ENCODE data around the gene MAD2L2. TPM values are rescaled to one million over a fixed set of nuclear protein-coding genes. Genes with fewer than 3 reads are reported as not detected.

MAD2L2 gene
- total and polyA plus RNA-seq, 12 donors: 15.6 to 71.2 (median 28.1) TPM

DNA sequence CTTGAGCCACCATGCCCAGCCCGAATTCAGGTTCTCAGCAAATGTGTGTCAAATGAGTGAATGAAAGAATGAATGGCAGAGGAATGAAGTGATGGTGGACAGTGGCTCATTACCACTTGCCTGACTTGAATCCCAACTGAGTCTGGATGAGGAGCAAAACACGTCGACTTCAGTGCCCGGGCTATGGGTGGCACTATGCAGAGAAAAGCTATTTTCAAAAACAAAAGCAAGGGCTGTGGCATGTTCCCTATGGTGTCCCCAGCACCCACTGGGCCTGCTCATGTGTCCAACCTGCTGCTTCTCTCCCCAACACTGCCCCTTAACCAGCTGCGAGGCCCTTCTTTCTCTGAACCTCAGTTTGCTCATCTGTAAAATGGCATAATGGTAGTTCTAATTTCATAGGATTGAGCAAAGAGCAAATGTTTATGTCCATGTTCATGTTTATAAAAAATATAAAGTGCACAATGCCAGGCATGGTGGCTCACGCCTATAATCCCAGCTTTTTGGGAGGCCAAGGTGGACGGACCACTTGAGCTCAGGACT is 4.3 kb upstream of the MAD2L2 start:
- Histone ChIP-seq H3K27me3 (peaks cover 10% of the 10 kb centered on the region), H3K4me1 (replicated peaks in 1 of 2) (peaks cover 4 to 8% of the 10 kb centered on the region in 2 donors), H3K4me3 (no peak overlapping the region), H3K27ac (no peak overlapping the region), H3K36me3 (replicated peaks in 1 of 2) (no peaks in the 10 kb centered on the region), H3K9me3 (replicated peaks in 1 of 3) (no peaks in the 10 kb centered on the region)
- WGBS, 4 donors: 82 to 89% (median 86%) methylated on average over 6 to 7 of the region's 7 CpGs
- TF ChIP-seq, protein P1, sequence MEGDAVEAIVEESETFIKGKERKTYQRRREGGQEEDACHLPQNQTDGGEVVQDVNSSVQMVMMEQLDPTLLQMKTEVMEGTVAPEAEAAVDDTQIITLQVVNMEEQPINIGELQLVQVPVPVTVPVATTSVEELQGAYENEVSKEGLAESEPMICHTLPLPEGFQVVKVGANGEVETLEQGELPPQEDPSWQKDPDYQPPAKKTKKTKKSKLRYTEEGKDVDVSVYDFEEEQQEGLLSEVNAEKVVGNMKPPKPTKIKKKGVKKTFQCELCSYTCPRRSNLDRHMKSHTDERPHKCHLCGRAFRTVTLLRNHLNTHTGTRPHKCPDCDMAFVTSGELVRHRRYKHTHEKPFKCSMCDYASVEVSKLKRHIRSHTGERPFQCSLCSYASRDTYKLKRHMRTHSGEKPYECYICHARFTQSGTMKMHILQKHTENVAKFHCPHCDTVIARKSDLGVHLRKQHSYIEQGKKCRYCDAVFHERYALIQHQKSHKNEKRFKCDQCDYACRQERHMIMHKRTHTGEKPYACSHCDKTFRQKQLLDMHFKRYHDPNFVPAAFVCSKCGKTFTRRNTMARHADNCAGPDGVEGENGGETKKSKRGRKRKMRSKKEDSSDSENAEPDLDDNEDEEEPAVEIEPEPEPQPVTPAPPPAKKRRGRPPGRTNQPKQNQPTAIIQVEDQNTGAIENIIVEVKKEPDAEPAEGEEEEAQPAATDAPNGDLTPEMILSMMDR (IDR thresholded peaks at IDR 0.05): no peak
- no peak for TF ChIP-seq POLR2A (IDR thresholded peaks at IDR 0.05)
- no peak for DNase-seq
- intact Hi-C loops (cut with DNase I): no loop called here

DNA sequence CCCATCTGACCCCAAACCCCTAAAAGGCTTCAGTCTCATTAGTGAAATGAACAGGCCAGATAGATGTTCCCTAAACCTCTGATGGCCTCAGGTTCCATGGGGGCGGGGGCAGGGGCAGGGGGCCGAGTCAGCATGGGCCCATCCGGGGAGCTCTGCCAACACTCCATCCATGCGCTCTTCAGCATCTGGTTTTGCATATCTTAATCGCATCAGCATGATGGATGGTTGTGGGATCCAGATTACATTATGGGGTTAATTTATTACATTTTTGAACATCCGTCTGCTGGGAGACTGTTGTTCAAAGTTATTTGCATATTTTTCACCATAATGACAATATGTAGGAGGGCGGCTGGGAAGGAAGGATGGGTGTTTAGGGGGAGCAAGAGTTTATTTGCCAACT is 3.1 kb upstream of the MAD2L2 start:
- H3K4me1 ChIP-seq (replicated peaks in 1 of 2): peaks cover 5 to 12% of the 10 kb centered on the region in 2 donors
- no peaks in the 10 kb centered on the region for H3K9me3 ChIP-seq (replicated peaks in 1 of 3)
- DNase-seq: no peak
- peaks cover 7% of the 10 kb centered on the region for H3K27me3 ChIP-seq
- no peak overlapping the region for H3K27ac ChIP-seq
- 42 to 58% (median 52%) methylated on average over 7 of the region's 7 CpGs for WGBS, 4 donors
- no peak overlapping the region for H3K4me3 ChIP-seq
- intact Hi-C loops (cut with DNase I): no loop called here
- TF ChIP-seq, protein P1 (IDR thresholded peaks at IDR 0.05): no peak
- no peak for TF ChIP-seq POLR2A (IDR thresholded peaks at IDR 0.05)
- H3K36me3 ChIP-seq (replicated peaks in 1 of 2): no peaks in the 10 kb centered on the region

GRCh38 chr1:11682799-11683198 is 1.9 kb upstream of the MAD2L2 start:
- Histone ChIP-seq H3K9me3 (replicated peaks in 1 of 3) (no peaks in the 10 kb centered on the region), H3K36me3 (replicated peaks in 1 of 2) (no peaks in the 10 kb centered on the region), H3K4me1 (replicated peaks in 1 of 2) (peaks cover 5 to 12% of the 10 kb centered on the region in 2 donors), H3K27ac (no peak overlapping the region), H3K4me3 (no peak overlapping the region), H3K27me3 (no peaks in the 10 kb centered on the region)
- intact Hi-C loops (cut with DNase I): no loop called here
- WGBS, 4 donors: 29 to 73% (median 59%) methylated on average over 1 of the region's 1 CpG
- DNase-seq: no peak
- TF ChIP-seq POLR2A (IDR thresholded peaks at IDR 0.05): no peak
- TF ChIP-seq, protein P1 (IDR thresholded peaks at IDR 0.05): no peak

GRCh38 chr1:11682287-11682771 is 1.4 kb upstream of the MAD2L2 start:
- H3K4me3 ChIP-seq: no peak overlapping the region
- H3K27ac ChIP-seq: no peak overlapping the region
- intact Hi-C loops (cut with DNase I): no loop called here
- peaks cover 5 to 12% of the 10 kb centered on the region in 2 donors for H3K4me1 ChIP-seq (replicated peaks in 1 of 2)
- no peaks in the 10 kb centered on the region for H3K9me3 ChIP-seq (replicated peaks in 1 of 3)
- WGBS, 4 donors: 48 to 62% (median 55%) methylated on average over 6 to 7 of the region's 7 CpGs
- H3K36me3 ChIP-seq (replicated peaks in 1 of 2): no peaks in the 10 kb centered on the region
- no peaks in the 10 kb centered on the region for H3K27me3 ChIP-seq
- DNase-seq: no peak
- TF ChIP-seq POLR2A (IDR thresholded peaks at IDR 0.05): no peak
- TF ChIP-seq, protein P1 (IDR thresholded peaks at IDR 0.05): no peak
